Neuronal stem cell (in vitro differentiated cells): ENCODE results near the gene CCDC15.

ENCODE experiments used
- DNase-seq: peaks from one replicate; pipeline ENCODE4 v3.0.0-alpha.2; 2013; ENCODE audit warnings: low spot score
- H2AFZ ChIP-seq: one replicate; pipeline ENCODE4 v1.6.1; 2013; ENCODE audit warnings: mild to moderate bottlenecking, low read length, inconsistent platforms
- H2AK5ac ChIP-seq: 2 replicates; pipeline ENCODE4 v1.6.1; 2013; ENCODE audit warnings: low read depth, mild to moderate bottlenecking, inconsistent platforms, low read length, moderate library complexity, mixed read lengths
- H2BK120ac ChIP-seq: 2 replicates; pipeline ENCODE4 v1.6.1; 2013; ENCODE audit warnings: low read depth, mild to moderate bottlenecking, inconsistent platforms, low read length, moderate library complexity, mixed read lengths
- H2BK12ac ChIP-seq: one replicate; pipeline ENCODE4 v1.6.1; 2013; ENCODE audit warnings: low read length, inconsistent platforms
- H2BK15ac ChIP-seq: 2 replicates; pipeline ENCODE4 v1.6.1; 2013; ENCODE audit warnings: mild to moderate bottlenecking, low read length, inconsistent platforms, mixed read lengths
- H2BK5ac ChIP-seq: one replicate; pipeline ENCODE4 v1.6.1; 2013; ENCODE audit warnings: inconsistent platforms, mild to moderate bottlenecking, low read length, moderate library complexity
- H3K14ac ChIP-seq: one replicate; pipeline ENCODE4 v1.6.1; 2013; ENCODE audit warnings: low read length, inconsistent platforms
- H3K18ac ChIP-seq: 2 replicates; pipeline ENCODE4 v1.6.1; 2013; ENCODE audit warnings: low read length, inconsistent platforms
- H3K23ac ChIP-seq: 2 replicates; pipeline ENCODE4 v1.6.1; 2013; ENCODE audit warnings: low read depth, mild to moderate bottlenecking, mixed read lengths, low read length, inconsistent platforms; ENCODE audit not compliant: poor library complexity
- H3K27ac ChIP-seq: replicated peaks from 3 replicates; pipeline ENCODE4 v1.5.1; 2013; ENCODE audit warnings: low read length, inconsistent platforms
- H3K27me3 ChIP-seq, 3 experiments: 2 replicates each; pipeline ENCODE4 v1.6.1; 2013; ENCODE audit warnings: low read length in 3 of 3, mild to moderate bottlenecking in 2 of 3, inconsistent platforms in 1 of 3, low read depth in 1 of 3, mixed read lengths in 1 of 3, moderate library complexity in 1 of 3; ENCODE audit not compliant: control insufficient read depth in 3 of 3, insufficient read depth in 3 of 3
- H3K36me3 ChIP-seq, 2 donors: replicated peaks in 1 of 2; 2 replicates each; pipeline ENCODE4 v1.6.1; 2013; ENCODE audit warnings: low read length in 2 of 2; ENCODE audit not compliant: control insufficient read depth in 2 of 2, insufficient read depth in 2 of 2
- H3K4ac ChIP-seq: 2 replicates; pipeline ENCODE4 v1.6.1; 2013; ENCODE audit warnings: inconsistent platforms, mild to moderate bottlenecking, low read length, moderate library complexity
- H3K4me1 ChIP-seq, 2 donors: 1 replicate in 1 of 2; 2 replicates in 1 of 2; pipeline ENCODE4 v1.6.1; 2013; ENCODE audit warnings: low read length in 2 of 2, low read depth in 1 of 2; ENCODE audit not compliant: control insufficient read depth in 2 of 2, insufficient read depth in 1 of 2
- H3K4me2 ChIP-seq: one replicate; pipeline ENCODE4 v1.6.1; 2013; ENCODE audit warnings: mild to moderate bottlenecking, low read length, inconsistent platforms; ENCODE audit not compliant: insufficient read depth, poor library complexity, severe bottlenecking
- H3K4me3 ChIP-seq, 2 donors: 2 replicates each; pipeline ENCODE4 v1.5.1; 2013; ENCODE audit warnings: low read length in 2 of 2, mild to moderate bottlenecking in 2 of 2, inconsistent platforms in 1 of 2, moderate library complexity in 1 of 2
- H3K79me1 ChIP-seq: one replicate; pipeline ENCODE4 v1.6.1; 2013; ENCODE audit warnings: low read depth, mild to moderate bottlenecking, inconsistent platforms, low read length, moderate library complexity
- H3K9ac ChIP-seq: one replicate; pipeline ENCODE4 v1.6.1; 2013; ENCODE audit warnings: mild to moderate bottlenecking, low read depth, low read length, inconsistent platforms; ENCODE audit not compliant: poor library complexity
- H3K9me3 ChIP-seq, 2 donors: replicated peaks in 1 of 2; 2 replicates each; pipeline versions ENCODE3 to v1.6.1; 2013; ENCODE audit warnings: low read length in 2 of 2, mild to moderate bottlenecking in 2 of 2, inconsistent platforms in 1 of 2, low read depth in 1 of 2, mixed read lengths in 1 of 2, moderate library complexity in 1 of 2; ENCODE audit not compliant: control insufficient read depth in 2 of 2, insufficient read depth in 1 of 2
- H4K8ac ChIP-seq: one replicate; pipeline ENCODE4 v1.6.1; 2013; ENCODE audit warnings: low read depth, mild to moderate bottlenecking, inconsistent platforms, low read length, moderate library complexity
- H4K91ac ChIP-seq: one replicate; pipeline ENCODE4 v1.6.1; 2013; ENCODE audit warnings: low read length, low read depth, mild to moderate bottlenecking, inconsistent platforms; ENCODE audit not compliant: poor library complexity
- WGBS, 2 donors: extraction: QIAGEN DNeasy Blood & Tissue Kit; methylation state at CpG; one replicate each; pipeline ENCODE4 v1.1.7; 2013; ENCODE audit warnings: missing lambda C conversion rate in 2 of 2, mixed read lengths in 1 of 2; ENCODE audit not compliant: insufficient read length in 2 of 2, insufficient replicate concordance in 1 of 2; ENCODE audit errors: extremely low coverage in 2 of 2; 5-methylcytosine and 5-hydroxymethylcytosine counted together

CCDC15 gene

GRCh38 chr11:124987096-124987495 lies 33.1 kb downstream of the CCDC15 start:
- H3K4me2 ChIP-seq, result no peak overlapping the region
- H3K9me3 ChIP-seq, result no peaks in the 10 kb centered on the region
- peaks cover 0 to 1% of the 10 kb centered on the region in 2 donors for H3K4me1 ChIP-seq
- H3K18ac ChIP-seq, result no peak overlapping the region
- no peak overlapping the region for H4K8ac ChIP-seq
- no peak overlapping the region for H3K4ac ChIP-seq
- H2BK12ac ChIP-seq, result no peak overlapping the region
- WGBS, 2 donors, result no CpG with 5 or more reads among the region's 1 CpG
- no peak overlapping the region for H3K4me3 ChIP-seq
- no peaks in the 10 kb centered on the region for H3K27me3 ChIP-seq
- H2BK15ac ChIP-seq, result no peak overlapping the region
- no peak overlapping the region for H3K23ac ChIP-seq
- H3K79me1 ChIP-seq, result peaks cover 4% of the 10 kb centered on the region
- no peak overlapping the region for H2BK5ac ChIP-seq
- H3K36me3 ChIP-seq, result peaks cover 0 to 21% of the 10 kb centered on the region in 2 donors
- H2AFZ ChIP-seq, result no peak overlapping the region
- H3K27ac ChIP-seq, result peak overlapping the region; percentile 6
- DNase-seq, result no peak
- no peak overlapping the region for H2BK120ac ChIP-seq
- H3K9ac ChIP-seq, result no peak overlapping the region
- no peak overlapping the region for H3K14ac ChIP-seq
- no peak overlapping the region for H4K91ac ChIP-seq
- H2AK5ac ChIP-seq, result no peak overlapping the region

GRCh38 chr11:124988063-124988462 lies 34.1 kb downstream of the CCDC15 start:
- Histone ChIP-seq H2BK15ac (no peak overlapping the region), H3K14ac (no peak overlapping the region), H3K4ac (no peak overlapping the region), H3K9me3 (no peaks in the 10 kb centered on the region), H3K27ac (no peak overlapping the region), H4K91ac (no peak overlapping the region), H4K8ac (no peak overlapping the region), H3K4me2 (no peak overlapping the region), H2BK12ac (no peak overlapping the region), H2AFZ (no peak overlapping the region), H3K4me3 (no peak overlapping the region), H3K79me1 (peaks cover 4% of the 10 kb centered on the region), H3K9ac (no peak overlapping the region), H3K36me3 (peaks cover 0 to 28% of the 10 kb centered on the region in 2 donors), H2BK5ac (no peak overlapping the region), H2BK120ac (no peak overlapping the region), H3K18ac (no peak overlapping the region), H3K23ac (no peak overlapping the region), H3K27me3 (no peaks in the 10 kb centered on the region), H2AK5ac (no peak overlapping the region), H3K4me1 (peaks cover 0 to 1% of the 10 kb centered on the region in 2 donors)
- no CpG with 5 or more reads among the region's 3 CpGs for WGBS, 2 donors
- no peak for DNase-seq

- no peak overlapping the region for H3K4me3 ChIP-seq
- H2AFZ ChIP-seq, result no peak overlapping the region
- H2BK5ac ChIP-seq, result no peak overlapping the region
- H3K27ac ChIP-seq, result no peak overlapping the region
- H2BK15ac ChIP-seq, result no peak overlapping the region
- H4K91ac ChIP-seq, result no peak overlapping the region
- DNase-seq, result no peak
- no CpG with 5 or more reads among the region's 2 CpGs for WGBS, 2 donors
- no peak overlapping the region for H2BK12ac ChIP-seq
- peaks cover 0 to 7% of the 10 kb centered on the region in 2 donors for H3K9me3 ChIP-seq
- H3K36me3 ChIP-seq, result peaks cover 0 to 13% of the 10 kb centered on the region in 2 donors
- no peaks in the 10 kb centered on the region for H3K27me3 ChIP-seq
- no peak overlapping the region for H3K9ac ChIP-seq
- H3K4me1 ChIP-seq, result no peaks in the 10 kb centered on the region
- no peak overlapping the region for H2BK120ac ChIP-seq
- no peak overlapping the region for H3K18ac ChIP-seq
- H3K79me1 ChIP-seq, result no peaks in the 10 kb centered on the region
- no peak overlapping the region for H3K4ac ChIP-seq
- no peak overlapping the region for H2AK5ac ChIP-seq
- no peak overlapping the region for H3K14ac ChIP-seq
- H3K23ac ChIP-seq, result no peak overlapping the region
- no peak overlapping the region for H4K8ac ChIP-seq
- no peak overlapping the region for H3K4me2 ChIP-seq
These were observed 47.2 kb downstream of the CCDC15 start for GRCh38 chr11:125001079-125001778.

- H4K91ac ChIP-seq, result no peak overlapping the region
- H2AK5ac ChIP-seq, result no peak overlapping the region
- H2BK5ac ChIP-seq, result no peak overlapping the region
- peaks cover 0 to 13% of the 10 kb centered on the region in 2 donors for H3K9me3 ChIP-seq
- no peak overlapping the region for H2BK120ac ChIP-seq
- H3K4me3 ChIP-seq, result no peak overlapping the region
- no peak overlapping the region for H3K27ac ChIP-seq
- no peak overlapping the region for H3K4ac ChIP-seq
- H2AFZ ChIP-seq, result no peak overlapping the region
- DNase-seq, result no peak
- H3K36me3 ChIP-seq, result peaks cover 0 to 13% of the 10 kb centered on the region in 2 donors
- no peaks in the 10 kb centered on the region for H3K27me3 ChIP-seq
- no peak overlapping the region for H2BK12ac ChIP-seq
- H3K18ac ChIP-seq, result no peak overlapping the region
- H3K23ac ChIP-seq, result no peak overlapping the region
- H2BK15ac ChIP-seq, result no peak overlapping the region
- no peak overlapping the region for H3K14ac ChIP-seq
- WGBS, 2 donors, result no CpG with 5 or more reads among the region's 2 CpGs
- H3K79me1 ChIP-seq, result no peaks in the 10 kb centered on the region
- H4K8ac ChIP-seq, result no peak overlapping the region
- no peak overlapping the region for H3K4me2 ChIP-seq
- H3K9ac ChIP-seq, result no peak overlapping the region
- no peaks in the 10 kb centered on the region for H3K4me1 ChIP-seq
These were observed 47.8 kb downstream of the CCDC15 start for GRCh38 chr11:125001849-125002248.
